ENCODE results near the gene EIF2S1.
A peak's percentile ranks its signal among the peaks of the same experiment; 100 is the strongest.
"Not testable (repeated sequence)": the region's sequence is repeated elsewhere in the genome, so short reads cannot be mapped to it uniquely, and the experiment has no call there.

EIF2S1 gene

GRCh38 chr14:67411820-67412421, 51.8 kb downstream of the EIF2S1 start, which contains the start of gene PLEK2:
PLEK2 (minus strand) TSS chr14:67412165; CDS start chr14:67412059, 106 bp downstream.
- DNase-seq (ENCODE audit: low read depth) = peak; percentile 53

DNA sequence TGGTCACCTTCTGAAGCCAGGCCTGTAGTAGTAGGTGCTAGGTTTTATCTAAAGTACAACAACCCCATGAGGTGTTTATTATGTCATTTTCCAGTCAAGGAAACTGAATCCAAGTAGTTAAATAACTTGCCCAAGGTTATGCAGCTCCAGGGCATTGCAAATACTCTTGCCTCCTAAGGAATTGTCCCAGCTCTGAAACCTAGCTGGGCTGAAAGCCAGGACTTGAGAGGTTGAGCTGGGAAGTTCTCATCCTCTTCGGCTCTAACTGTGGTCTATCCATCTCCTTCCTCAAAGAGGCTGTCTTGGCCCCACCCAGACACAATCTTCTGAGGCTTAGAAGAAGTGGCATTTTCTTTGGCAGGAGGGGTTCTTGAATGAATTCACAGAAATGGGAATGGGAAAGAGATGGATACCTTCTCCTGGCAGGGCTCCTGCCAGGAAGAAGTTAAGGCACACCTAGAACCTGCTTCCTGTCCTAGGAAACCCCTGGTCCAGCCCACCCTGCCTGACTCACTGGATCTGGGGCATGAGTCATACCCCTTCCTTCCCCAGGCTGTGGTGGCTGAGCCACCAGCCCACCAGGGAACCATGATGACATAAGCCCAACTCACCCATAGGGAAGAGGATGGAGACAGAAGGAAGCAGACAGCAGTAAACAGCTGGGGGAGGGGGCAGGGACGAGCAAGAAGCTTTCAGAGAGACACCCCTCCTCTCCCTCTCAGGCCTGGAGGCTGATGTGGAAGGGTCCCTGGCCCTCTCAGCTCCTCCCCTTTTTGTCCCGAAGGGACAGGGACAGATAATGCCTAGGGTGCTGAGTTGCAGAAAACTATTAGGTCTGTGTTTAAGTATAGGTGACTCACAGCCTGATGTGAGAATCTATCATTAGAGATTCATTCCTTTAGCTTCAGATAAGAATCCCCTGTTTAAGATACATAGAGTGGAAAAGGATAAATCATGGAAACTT, 54.0 kb downstream of the EIF2S1 start:
- DNase-seq (ENCODE audit: low read depth) = peak; percentile 5

DNA sequence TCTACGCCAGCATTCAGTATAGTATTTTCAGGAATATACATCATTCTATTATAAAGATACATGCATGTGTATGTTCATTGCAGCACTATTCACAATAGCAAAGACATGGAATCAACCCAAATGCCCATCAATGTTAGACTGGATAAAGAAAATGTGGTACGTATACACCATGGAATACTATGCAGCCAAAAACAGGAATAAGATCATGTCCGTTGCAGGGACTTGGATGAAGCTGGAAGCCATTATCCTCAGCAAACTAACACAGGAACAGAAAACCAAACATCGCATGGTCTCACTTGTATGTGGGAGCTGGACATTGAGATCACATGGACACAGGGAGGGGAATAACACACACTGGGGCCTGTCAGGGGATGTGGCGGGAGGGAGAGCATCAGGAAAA, 55.5 kb downstream of the EIF2S1 start:
- not testable (repeated sequence) for DNase-seq (ENCODE audit: low read depth)

DNA sequence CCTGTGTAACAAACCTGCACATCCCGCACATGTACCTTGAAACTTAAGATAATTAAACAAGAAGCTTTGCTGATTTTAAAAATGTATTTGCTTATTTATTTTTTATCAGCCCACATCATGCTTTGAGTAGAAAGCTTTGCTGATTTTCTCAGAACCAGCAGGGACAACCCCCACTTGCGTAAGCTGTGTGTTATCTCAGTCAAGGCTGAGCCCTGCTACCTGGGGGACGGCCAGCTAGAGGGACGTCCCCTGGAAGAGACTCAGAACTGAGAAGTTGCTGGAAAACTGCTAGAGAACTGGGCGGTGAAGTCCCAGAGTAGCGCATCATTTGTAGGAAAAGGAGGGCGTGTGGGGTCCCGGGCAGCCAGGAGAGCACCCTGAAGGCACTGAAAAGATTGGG, 56.0 kb downstream of the EIF2S1 start:
- no peak for DNase-seq (ENCODE audit: low read depth)

DNA sequence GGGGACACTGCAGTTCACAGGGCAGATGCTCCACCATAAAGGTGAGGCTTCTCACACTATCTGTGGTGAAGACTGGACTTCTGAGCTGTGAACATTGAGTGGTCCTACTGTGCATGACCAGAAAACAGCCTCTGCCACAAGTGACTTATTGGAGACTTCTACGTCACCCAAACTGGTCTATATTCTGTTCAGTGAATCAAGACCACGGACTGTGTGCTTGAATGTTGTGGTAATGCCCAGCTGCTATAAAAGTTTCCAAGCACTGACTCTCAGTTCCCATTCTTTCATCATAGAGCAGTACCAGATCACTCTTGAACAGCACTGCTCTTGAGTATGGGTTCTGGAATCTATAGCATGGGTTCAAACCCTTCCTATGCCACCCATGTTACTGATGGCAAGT, 56.7 kb downstream of the EIF2S1 start:
- no peak for DNase-seq (ENCODE audit: low read depth)

DNA sequence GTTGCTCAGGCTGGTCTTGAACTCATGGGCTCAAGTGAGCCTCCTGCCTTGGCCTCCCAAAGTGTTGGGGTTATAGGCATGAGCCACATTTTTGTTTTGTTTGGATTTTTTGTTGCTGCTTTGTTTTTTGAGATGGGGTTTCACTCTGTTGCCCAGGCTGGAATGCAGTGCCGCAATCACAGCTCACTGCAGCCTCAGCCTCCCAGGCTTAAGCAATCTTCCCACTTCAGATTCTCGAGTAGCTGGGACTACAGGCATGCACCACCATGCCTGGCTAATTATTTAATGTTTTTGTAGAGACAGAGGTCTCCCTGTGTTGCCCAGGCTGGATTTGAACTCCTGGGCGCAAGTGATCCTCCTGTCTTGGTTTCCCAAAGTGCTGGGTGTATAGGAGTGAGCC, 57.5 kb downstream of the EIF2S1 start:
- DNase-seq (ENCODE audit: low read depth) = no peak

- DNase-seq (ENCODE audit: low read depth) = no peak
Observed at GRCh38 chr14:67418401-67419191, 58.5 kb downstream of the EIF2S1 start.

GRCh38 chr14:67420102-67420739, 60.1 kb downstream of the EIF2S1 start:
- DNase-seq (ENCODE audit: low read depth) = no peak

GRCh38 chr14:67421356-67422224, 61.5 kb downstream of the EIF2S1 start:
- no peak for DNase-seq (ENCODE audit: low read depth)

- no peak for DNase-seq (ENCODE audit: low read depth)
Observed at GRCh38 chr14:67423424-67423823, 63.3 kb downstream of the EIF2S1 start.

- DNase-seq (ENCODE audit: low read depth) = no peak
Observed at GRCh38 chr14:67424539-67424938, 64.4 kb downstream of the EIF2S1 start.

DNA sequence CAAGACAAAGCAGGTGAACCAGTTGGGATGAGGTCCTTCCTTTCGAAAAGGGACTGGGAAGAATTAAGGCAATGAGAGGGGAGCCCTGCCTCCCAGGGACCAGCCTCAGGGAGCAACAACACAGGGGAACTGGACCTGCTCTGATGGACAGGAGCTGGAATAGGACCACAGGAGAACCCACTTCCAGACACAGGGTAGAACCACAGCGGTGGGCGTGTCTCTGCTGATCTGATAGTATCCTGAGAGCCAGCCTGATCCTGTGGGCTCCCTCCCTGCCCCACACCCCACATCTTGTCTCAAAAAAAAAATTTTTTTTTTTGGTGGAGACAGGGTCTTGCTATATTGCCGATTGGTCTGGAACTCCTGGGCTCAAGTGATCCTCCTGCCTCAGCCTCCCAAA, 65.5 kb downstream of the EIF2S1 start:
- no peak for DNase-seq (ENCODE audit: low read depth)

DNA sequence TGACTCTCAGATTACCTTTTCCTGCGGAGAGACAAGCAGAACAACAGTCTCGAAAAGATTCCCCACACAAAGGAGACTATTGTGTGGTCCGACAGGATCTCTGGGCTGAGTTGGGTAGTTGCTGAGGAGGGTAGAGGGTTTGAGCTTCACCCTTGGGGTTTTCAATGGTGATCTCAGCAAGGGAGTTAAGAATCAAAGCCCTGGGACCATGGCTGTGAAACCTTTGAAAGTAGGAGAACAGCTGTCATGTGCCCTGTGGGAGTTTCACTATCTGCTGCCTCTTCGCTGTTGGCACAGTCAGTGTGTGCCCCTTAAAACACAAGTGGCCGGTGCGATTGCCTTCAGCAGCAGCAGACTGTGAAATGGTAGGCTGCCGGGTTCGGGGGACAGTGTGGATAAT, 66.0 kb downstream of the EIF2S1 start:
- DNase-seq (ENCODE audit: low read depth) = no peak

- peak; percentile 52 for DNase-seq (ENCODE audit: low read depth)
Observed at GRCh38 chr14:67426983-67427606, 67.0 kb downstream of the EIF2S1 start.

DNA sequence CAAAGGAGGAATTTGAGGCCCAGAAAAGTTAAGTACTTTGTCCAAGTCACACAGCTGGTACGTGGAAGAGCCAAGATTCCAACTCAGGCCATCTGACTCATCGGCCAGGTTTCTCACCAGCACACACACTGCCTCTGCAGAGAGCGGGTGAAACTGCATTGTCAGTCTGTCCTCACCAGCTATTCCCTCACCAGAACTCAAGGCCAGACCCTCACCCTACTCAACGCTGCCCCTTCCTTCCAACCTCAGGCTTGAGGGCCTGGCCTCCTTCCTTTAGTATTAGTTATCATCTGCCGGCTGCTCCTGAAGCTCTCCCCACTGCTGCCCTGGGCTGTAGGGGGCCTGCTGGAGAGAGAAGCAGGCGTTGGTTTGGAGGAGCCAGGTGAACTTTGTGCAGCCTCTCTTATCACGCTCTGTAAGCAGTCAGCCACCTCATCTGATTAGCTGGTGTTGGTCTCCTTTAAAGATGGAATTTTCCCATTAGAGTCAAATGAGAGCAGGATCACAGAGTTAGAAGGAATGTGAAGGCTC, 68.4 kb downstream of the EIF2S1 start:
- DNase-seq (ENCODE audit: low read depth) = no peak

DNA sequence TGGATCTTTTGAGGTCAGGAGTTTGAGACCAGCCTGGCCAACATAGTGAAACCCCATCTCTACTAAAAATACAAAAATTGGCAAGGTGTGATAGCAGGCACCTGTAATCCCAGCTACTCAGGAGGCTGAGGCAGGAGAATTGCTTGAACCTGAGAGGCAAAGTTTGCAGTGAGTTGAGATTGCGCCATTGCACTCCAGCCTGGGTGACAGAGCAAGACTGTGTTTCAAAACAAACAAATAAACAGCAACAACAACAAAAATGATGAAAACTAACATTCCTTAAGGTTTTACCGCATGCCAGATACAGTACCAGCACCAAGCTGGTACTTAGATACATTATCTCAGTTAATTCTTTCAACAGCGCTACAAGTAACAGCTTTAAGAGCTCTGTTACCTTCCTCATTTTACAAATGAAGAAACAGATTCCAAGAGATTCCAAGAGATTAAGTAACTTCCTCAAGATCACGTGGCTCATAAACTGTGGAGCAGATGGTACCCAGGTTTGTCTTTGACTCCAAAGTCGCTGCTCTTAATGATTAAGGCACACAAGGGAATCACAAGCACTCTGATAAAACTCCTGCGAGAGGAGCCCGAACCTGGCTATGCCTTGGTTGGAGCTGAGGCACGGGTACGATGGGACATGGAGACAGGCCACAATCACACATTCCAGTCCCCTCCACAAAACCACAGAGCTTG, 69.5 kb downstream of the EIF2S1 start:
- no peak for DNase-seq (ENCODE audit: low read depth)

- no peak for DNase-seq (ENCODE audit: low read depth)
Observed at GRCh38 chr14:67432050-67432564, 72.0 kb downstream of the EIF2S1 start.

DNA sequence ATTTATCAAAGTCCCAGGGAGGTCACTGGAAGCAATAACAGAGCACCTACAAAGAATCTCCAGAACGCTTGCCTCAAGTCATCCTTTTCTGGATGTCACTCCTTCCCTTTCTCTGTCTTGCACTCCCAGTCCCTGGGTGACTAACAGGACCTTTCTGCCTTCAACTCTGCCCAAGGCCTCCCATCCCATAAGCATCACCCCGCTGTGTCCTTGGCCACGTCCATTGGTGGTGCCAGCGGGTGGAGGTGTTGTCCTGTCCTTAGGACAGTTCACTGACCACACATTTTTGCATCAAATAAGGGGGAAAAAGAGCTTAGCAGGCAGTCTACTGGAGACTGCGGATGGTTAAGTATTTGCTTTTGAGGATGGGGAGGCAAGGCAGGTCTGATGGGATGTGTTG, 75.5 kb downstream of the EIF2S1 start:
- no peak for DNase-seq (ENCODE audit: low read depth)

Measured in activated T-helper 1 cell treated with Interleukin-2 at 50 U/mL for 16 hours (primary cell).